GM23338 (cell line): ENCODE results near the gene INTS6L. TPM values are rescaled to one million over a fixed set of nuclear protein-coding genes. Genes with fewer than 3 reads are reported as not detected.

ENCODE experiments used
- ATAC-seq: fragments of 200-7000 bp; cut with Tn5 transposase; 3 replicates; pipeline ENCODE4 v1.9.1; 2020
- DNase-seq: peaks from one replicate; pipeline ENCODE4 v3.0.0-alpha.2; 2015; ENCODE audit warnings: low spot score
- H2AFZ ChIP-seq: fragments of 200-600 bp; sonication (generic); 2 replicates; pipeline ENCODE4 v1.8.0; 2016; ENCODE audit warnings: antibody characterized with exemption, mild to moderate bottlenecking, moderate library complexity
- H3F3A ChIP-seq: fragments of 200-600 bp; sonication (generic); replicated peaks from 2 replicates; pipeline ENCODE4 v1.8.0; 2017; ENCODE audit warnings: antibody characterized with exemption, mixed run types, low read depth
- H3K27ac ChIP-seq: fragments of 200-600 bp; sonication (generic); 2 replicates; pipeline ENCODE4 v1.6.1; 2016; ENCODE audit warnings: low read depth
- H3K27me3 ChIP-seq: fragments of 200-600 bp; sonication (generic); 2 replicates; pipeline ENCODE4 v1.8.0; 2016; ENCODE audit warnings: mild to moderate bottlenecking, mixed run types, moderate library complexity; ENCODE audit not compliant: insufficient read depth
- H3K36me3 ChIP-seq: fragments of 200-600 bp; sonication (generic); 2 replicates; pipeline ENCODE4 v1.8.0; 2016; ENCODE audit warnings: mild to moderate bottlenecking; ENCODE audit not compliant: insufficient read depth
- H3K4me1 ChIP-seq: fragments of 200-600 bp; sonication (generic); 2 replicates; pipeline ENCODE4 v1.8.0; 2016; ENCODE audit warnings: mild to moderate bottlenecking, moderate library complexity; ENCODE audit not compliant: insufficient read depth
- H3K4me2 ChIP-seq: fragments of 200-600 bp; sonication (generic); 2 replicates; pipeline ENCODE4 v1.7.1; 2017; ENCODE audit warnings: mixed run types
- H3K4me3 ChIP-seq: fragments of 200-600 bp; sonication (generic); 2 replicates; pipeline ENCODE4 v1.6.1; 2016; ENCODE audit warnings: mixed run types
- H3K79me2 ChIP-seq: fragments of 200-600 bp; sonication (generic); replicated peaks from 2 replicates; pipeline ENCODE4 v1.8.0; 2017; ENCODE audit warnings: mild to moderate bottlenecking; ENCODE audit not compliant: insufficient read depth
- H3K9me2 ChIP-seq: fragments of 200-600 bp; sonication (generic); 2 replicates; pipeline ENCODE4 v1.8.0; 2017; ENCODE audit not compliant: insufficient read depth
- H4K20me1 ChIP-seq: fragments of 200-600 bp; sonication (generic); replicated peaks from 2 replicates; pipeline ENCODE4 v1.8.0; 2017; ENCODE audit warnings: mild to moderate bottlenecking; ENCODE audit not compliant: insufficient read depth
- H3K27ac Mint-ChIP-seq: 2 replicates; pipeline ENCODE4 v1.8.0; 2020; ENCODE audit warnings: inconsistent platforms, mild to moderate bottlenecking, moderate library complexity, mixed read lengths
- H3K27me3 Mint-ChIP-seq: 3 replicates; pipeline ENCODE4 v1.8.0; 2022; ENCODE audit warnings: low read depth, mild to moderate bottlenecking, moderate library complexity, mixed read lengths, inconsistent platforms; ENCODE audit not compliant: insufficient read depth, poor library complexity
- H3K36me3 Mint-ChIP-seq: 3 replicates; pipeline ENCODE4 v1.8.0; 2021; ENCODE audit warnings: low read depth, mild to moderate bottlenecking, inconsistent platforms, moderate library complexity, mixed read lengths
- H3K4me1 Mint-ChIP-seq: 3 replicates; pipeline ENCODE4 v1.8.0; 2020; ENCODE audit warnings: mild to moderate bottlenecking, inconsistent platforms, mixed read lengths
- H3K4me3 Mint-ChIP-seq: 3 replicates; pipeline ENCODE4 v1.8.0; 2021; ENCODE audit warnings: moderate library complexity, mild to moderate bottlenecking, inconsistent platforms, mixed read lengths
- H3K9me3 Mint-ChIP-seq: 3 replicates; pipeline ENCODE4 v1.8.0; 2020; ENCODE audit warnings: moderate library complexity, mild to moderate bottlenecking, inconsistent platforms, mixed read lengths
- EZH2 ChIP-seq: fragments of 200-600 bp; sonication (generic); IDR thresholded peaks from one replicate; pipeline ENCODE4 v1.8.0; 2017; ENCODE audit warnings: antibody characterized with exemption, mild to moderate bottlenecking, low read depth; ENCODE audit not compliant: unreplicated experiment
- EZH2phosphoT487 ChIP-seq: fragments of 200-600 bp; sonication (generic); IDR thresholded peaks from one replicate; pipeline ENCODE4 v1.8.1; 2018; ENCODE audit warnings: antibody characterized with exemption; ENCODE audit not compliant: unreplicated experiment
- NANOG ChIP-seq: IDR thresholded peaks from 2 replicates; pipeline ENCODE4 v1.6.1; 2016; ENCODE audit warnings: antibody characterized with exemption, borderline replicate concordance
- POLR2AphosphoS5 ChIP-seq: IDR thresholded peaks from 2 replicates; pipeline ENCODE4 v1.6.1; 2016; ENCODE audit warnings: antibody characterized with exemption, low read depth
- STAT1 ChIP-seq: IDR thresholded peaks from one replicate; pipeline ENCODE4 v1.6.1; 2016; ENCODE audit warnings: antibody characterized with exemption; ENCODE audit not compliant: unreplicated experiment
- ZNF114 ChIP-seq: fragments of 250-450 bp; sonication (Bioruptor Pico); IDR thresholded peaks from 2 replicates; pipeline ENCODE4 v1.5.0; 2020; ENCODE audit warnings: mild to moderate bottlenecking, moderate library complexity
- polyA plus RNA-seq: library from polyadenylated mRNA; unstranded; fragments of >200 nt; fragmentation: Nextera tagmentation; extraction: Ambion mirVana; gene quantifications from 2 replicates; pipeline ENCODE4 v1.2.1, GENCODE V29; 2016
- total RNA-seq: library from RNA; depleted of rRNA; stranded (reverse); fragments of >200 nt; shearing (Covaris generic); gene quantifications from 2 replicates; pipeline ENCODE4 v1.2.3, GENCODE V29; 2014
- TF ChIP-seq, protein P1 (sequence below), 2 experiments: fragments of 200-600 bp in 1 of 2; sonication (generic) in 1 of 2; conservative IDR thresholded peaks; 2 replicates each; pipeline versions ENCODE4 v1.5.1 to v1.6.1; 2016 to 2017; ENCODE audit warnings: antibody characterized with exemption in 2 of 2, low read depth in 2 of 2, mild to moderate bottlenecking in 2 of 2, moderate library complexity in 1 of 2
- TF ChIP-seq, protein P2 (sequence below): IDR thresholded peaks from one replicate; pipeline ENCODE4 v1.6.1; 2018; ENCODE audit warnings: antibody characterized with exemption; ENCODE audit not compliant: unreplicated experiment

INTS6L gene
- total and polyA plus RNA-seq, 2 experiments from 2014 or later: 4.5 to 6.4 TPM

DNA sequence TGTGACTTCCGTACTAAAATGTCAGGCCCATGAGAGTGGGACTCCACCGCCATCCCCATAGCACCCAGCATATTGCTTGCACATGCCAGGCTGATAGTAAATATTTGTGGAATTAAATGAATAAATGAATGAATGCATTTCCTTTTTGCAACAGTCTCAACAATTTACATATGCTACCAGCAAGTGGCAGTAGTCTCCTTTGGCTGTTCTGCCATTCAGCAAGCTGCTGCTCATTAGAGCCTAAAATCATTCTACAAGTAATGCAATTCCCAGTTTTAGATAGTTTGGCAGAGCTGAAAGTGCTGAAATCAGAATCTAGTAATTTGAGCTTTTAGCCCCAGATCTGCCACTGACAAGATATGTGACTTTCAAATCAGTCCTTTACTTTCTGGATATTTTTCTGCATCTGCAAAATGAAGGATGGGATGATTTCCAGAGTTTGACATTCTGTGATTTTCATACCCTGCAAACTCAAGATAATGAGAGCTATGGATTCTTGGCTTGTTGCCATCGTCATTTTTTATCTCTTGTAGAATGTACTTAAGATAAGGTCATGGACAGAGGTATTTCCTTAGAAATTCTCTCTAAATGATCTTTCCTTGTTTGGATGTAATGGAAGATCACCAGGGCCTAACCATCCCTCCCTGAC lies 35.7 kb upstream of the INTS6L start:
- Histone ChIP-seq H3F3A (no peaks in the 10 kb centered on the region), H4K20me1 (no peaks in the 10 kb centered on the region), H3K79me2 (no peaks in the 10 kb centered on the region), H3K9me2 (no peaks in the 10 kb centered on the region), H3K4me3 (no peak overlapping the region), H3K27ac (no peak overlapping the region), H3K36me3 (no peaks in the 10 kb centered on the region), H3K27me3 (no peaks in the 10 kb centered on the region), H3K4me1 (no peaks in the 10 kb centered on the region), H2AFZ (no peak overlapping the region), H3K4me2 (no peak overlapping the region)
- H3K4me1 Mint-ChIP-seq: no peaks in the 10 kb centered on the region
- H3K27me3 Mint-ChIP-seq: no peaks in the 10 kb centered on the region
- H3K9me3 Mint-ChIP-seq: no peaks in the 10 kb centered on the region
- ATAC-seq (no peak), DNase-seq (peak; percentile 27)
- H3K4me3 Mint-ChIP-seq: no peak overlapping the region
- H3K27ac Mint-ChIP-seq: no peak overlapping the region
- H3K36me3 Mint-ChIP-seq: no peaks in the 10 kb centered on the region
- TF ChIP-seq NANOG: no peak
- TF ChIP-seq EZH2phosphoT487: no peak
- TF ChIP-seq ZNF114 (CRISPR knock-in tag): no peak
- TF ChIP-seq STAT1: no peak
- TF ChIP-seq, protein P1, sequence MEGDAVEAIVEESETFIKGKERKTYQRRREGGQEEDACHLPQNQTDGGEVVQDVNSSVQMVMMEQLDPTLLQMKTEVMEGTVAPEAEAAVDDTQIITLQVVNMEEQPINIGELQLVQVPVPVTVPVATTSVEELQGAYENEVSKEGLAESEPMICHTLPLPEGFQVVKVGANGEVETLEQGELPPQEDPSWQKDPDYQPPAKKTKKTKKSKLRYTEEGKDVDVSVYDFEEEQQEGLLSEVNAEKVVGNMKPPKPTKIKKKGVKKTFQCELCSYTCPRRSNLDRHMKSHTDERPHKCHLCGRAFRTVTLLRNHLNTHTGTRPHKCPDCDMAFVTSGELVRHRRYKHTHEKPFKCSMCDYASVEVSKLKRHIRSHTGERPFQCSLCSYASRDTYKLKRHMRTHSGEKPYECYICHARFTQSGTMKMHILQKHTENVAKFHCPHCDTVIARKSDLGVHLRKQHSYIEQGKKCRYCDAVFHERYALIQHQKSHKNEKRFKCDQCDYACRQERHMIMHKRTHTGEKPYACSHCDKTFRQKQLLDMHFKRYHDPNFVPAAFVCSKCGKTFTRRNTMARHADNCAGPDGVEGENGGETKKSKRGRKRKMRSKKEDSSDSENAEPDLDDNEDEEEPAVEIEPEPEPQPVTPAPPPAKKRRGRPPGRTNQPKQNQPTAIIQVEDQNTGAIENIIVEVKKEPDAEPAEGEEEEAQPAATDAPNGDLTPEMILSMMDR (conservative IDR thresholded peaks at IDR 0.05; ENCODE audit: low read depth in 2 of 2): peak; percentile 52 to 66

DNA sequence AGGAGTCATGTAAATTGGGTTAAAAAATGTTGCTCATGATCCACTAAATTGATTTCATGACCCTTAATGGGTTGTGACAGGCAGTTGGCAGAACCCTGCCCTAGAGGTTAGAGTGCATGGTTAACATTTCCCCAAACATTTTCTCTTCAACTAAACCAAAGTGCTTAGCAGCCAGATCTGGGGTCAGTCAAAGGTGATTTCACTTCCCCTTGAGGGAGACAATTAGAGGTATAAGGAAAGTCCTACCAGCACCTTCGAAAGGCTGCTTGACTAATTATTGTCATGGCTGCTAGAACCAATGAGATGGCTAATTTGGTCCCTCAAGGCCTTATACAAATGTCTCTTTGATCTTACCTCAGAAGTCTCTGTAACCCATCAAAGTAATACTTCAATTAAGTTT lies 30.9 kb upstream of the INTS6L start:
- Mint-ChIP-seq H3K4me1 (no peaks in the 10 kb centered on the region), H3K9me3 (no peaks in the 10 kb centered on the region)

DNA sequence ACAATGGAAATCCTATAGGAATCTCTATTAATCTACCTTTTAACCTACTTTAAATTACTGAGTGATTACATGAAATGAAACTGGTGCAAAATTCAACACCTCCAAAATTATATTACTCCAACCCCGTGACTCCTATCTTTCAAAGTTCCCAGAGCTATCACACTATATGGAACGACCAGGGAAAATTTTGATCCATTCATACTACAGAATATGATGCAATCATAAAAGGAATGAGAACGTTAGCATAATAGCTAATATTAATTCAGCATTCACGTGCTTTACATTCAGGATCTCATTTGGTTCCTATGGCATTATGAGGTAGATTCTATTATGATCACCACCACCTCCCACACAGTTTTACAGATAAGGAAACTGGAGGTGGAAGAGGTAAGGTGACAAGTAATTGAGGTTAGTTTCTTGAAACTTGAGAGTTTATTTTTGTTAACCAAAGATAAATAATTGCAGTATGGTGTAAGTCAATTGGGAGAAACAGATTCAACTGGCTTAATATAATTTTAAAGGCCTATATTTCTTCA lies 29.4 kb upstream of the INTS6L start:
- no peak overlapping the region for H3K4me3 ChIP-seq
- H3K27ac ChIP-seq: no peak overlapping the region
- H3K4me2 ChIP-seq: no peak overlapping the region
- no peaks in the 10 kb centered on the region for H3K4me1 ChIP-seq
- no peaks in the 10 kb centered on the region for H3K79me2 ChIP-seq
- H3K9me2 ChIP-seq: no peaks in the 10 kb centered on the region
- H3K27me3 ChIP-seq: no peaks in the 10 kb centered on the region
- H4K20me1 ChIP-seq: no peaks in the 10 kb centered on the region
- Mint-ChIP-seq H3K27me3 (no peaks in the 10 kb centered on the region), H3K36me3 (no peaks in the 10 kb centered on the region), H3K27ac (no peak overlapping the region), H3K4me1 (no peaks in the 10 kb centered on the region), H3K4me3 (no peak overlapping the region), H3K9me3 (no peaks in the 10 kb centered on the region)
- H2AFZ ChIP-seq: no peak overlapping the region
- ATAC-seq (no peak), DNase-seq (no peak)
- H3K36me3 ChIP-seq: no peaks in the 10 kb centered on the region
- H3F3A ChIP-seq: no peaks in the 10 kb centered on the region
- no peak for TF ChIP-seq EZH2phosphoT487
- TF ChIP-seq, protein P2, sequence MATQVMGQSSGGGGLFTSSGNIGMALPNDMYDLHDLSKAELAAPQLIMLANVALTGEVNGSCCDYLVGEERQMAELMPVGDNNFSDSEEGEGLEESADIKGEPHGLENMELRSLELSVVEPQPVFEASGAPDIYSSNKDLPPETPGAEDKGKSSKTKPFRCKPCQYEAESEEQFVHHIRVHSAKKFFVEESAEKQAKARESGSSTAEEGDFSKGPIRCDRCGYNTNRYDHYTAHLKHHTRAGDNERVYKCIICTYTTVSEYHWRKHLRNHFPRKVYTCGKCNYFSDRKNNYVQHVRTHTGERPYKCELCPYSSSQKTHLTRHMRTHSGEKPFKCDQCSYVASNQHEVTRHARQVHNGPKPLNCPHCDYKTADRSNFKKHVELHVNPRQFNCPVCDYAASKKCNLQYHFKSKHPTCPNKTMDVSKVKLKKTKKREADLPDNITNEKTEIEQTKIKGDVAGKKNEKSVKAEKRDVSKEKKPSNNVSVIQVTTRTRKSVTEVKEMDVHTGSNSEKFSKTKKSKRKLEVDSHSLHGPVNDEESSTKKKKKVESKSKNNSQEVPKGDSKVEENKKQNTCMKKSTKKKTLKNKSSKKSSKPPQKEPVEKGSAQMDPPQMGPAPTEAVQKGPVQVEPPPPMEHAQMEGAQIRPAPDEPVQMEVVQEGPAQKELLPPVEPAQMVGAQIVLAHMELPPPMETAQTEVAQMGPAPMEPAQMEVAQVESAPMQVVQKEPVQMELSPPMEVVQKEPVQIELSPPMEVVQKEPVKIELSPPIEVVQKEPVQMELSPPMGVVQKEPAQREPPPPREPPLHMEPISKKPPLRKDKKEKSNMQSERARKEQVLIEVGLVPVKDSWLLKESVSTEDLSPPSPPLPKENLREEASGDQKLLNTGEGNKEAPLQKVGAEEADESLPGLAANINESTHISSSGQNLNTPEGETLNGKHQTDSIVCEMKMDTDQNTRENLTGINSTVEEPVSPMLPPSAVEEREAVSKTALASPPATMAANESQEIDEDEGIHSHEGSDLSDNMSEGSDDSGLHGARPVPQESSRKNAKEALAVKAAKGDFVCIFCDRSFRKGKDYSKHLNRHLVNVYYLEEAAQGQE: no peak
- no peak for TF ChIP-seq NANOG

More for the DNA sequence above, 30.9 kb upstream of the INTS6L start:
- Histone ChIP-seq H3K36me3 (no peaks in the 10 kb centered on the region), H3K79me2 (no peaks in the 10 kb centered on the region), H4K20me1 (no peaks in the 10 kb centered on the region), H3K4me1 (no peaks in the 10 kb centered on the region), H3K27ac (no peak overlapping the region), H3K27me3 (no peaks in the 10 kb centered on the region), H3F3A (no peaks in the 10 kb centered on the region), H2AFZ (no peak overlapping the region), H3K9me2 (no peaks in the 10 kb centered on the region), H3K4me2 (no peak overlapping the region), H3K4me3 (no peak overlapping the region)
- Mint-ChIP-seq H3K27ac (no peak overlapping the region), H3K4me3 (no peak overlapping the region), H3K36me3 (no peaks in the 10 kb centered on the region), H3K27me3 (no peaks in the 10 kb centered on the region)
- no peak for ATAC-seq
- TF ChIP-seq POLR2AphosphoS5: no peak
- TF ChIP-seq NANOG: no peak
- TF ChIP-seq EZH2: no peak
- no peak for DNase-seq
